NCI-H345 treated with DMSO at 0.1 percent for 48 hours (cell line): ENCODE measurements around the gene HTR3E.

Experiments used
- DNase-seq: peaks from one replicate; lab custom pipeline; 2025; ENCODE audit not compliant: unreplicated experiment; lab: John Stamatoyannopoulos, UW

The HTR3E gene

DNA sequence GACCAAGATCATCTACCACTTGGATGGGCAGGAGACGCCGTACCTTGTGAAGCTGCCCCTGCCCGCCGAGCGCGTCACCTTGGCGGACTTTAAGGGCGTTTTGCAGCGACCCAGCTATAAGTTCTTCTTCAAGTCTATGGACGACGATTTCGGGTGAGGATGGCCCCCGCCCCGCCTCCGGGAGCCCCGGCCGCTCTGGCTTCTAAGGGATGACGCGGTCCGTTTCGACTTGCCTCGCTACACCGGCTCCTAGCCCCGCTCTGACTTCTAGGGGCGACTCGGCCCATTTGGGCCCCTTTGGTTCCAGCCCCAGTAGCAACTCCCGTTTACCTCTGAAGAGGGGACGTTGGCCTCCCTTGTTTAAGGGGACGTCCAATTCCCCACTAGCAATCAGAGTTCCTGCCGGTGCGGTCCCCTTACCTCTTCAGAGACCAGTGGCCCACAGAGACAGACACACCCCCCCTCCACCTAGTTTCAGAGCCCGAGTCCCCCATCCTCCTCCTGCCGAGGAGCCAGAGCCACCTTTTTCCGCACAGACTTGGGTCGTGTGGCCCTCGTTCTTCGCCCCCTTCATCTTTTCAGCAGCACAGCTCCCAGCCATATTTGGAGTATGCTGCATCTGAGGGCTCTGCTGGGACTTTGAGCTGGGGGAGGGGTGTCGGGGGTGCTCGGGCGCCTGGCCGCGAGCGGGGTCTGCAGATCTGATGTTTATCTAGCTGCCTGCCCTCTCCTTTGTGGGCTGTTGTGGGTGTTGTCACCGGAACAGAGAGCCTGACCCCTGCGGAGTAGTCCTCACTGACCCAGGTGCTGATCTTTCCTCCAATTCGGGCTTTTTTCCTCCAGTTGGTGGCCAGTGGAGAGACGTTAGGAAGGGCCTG is 59.0 kb downstream of the HTR3E start:
- no peak for DNase-seq

DNA sequence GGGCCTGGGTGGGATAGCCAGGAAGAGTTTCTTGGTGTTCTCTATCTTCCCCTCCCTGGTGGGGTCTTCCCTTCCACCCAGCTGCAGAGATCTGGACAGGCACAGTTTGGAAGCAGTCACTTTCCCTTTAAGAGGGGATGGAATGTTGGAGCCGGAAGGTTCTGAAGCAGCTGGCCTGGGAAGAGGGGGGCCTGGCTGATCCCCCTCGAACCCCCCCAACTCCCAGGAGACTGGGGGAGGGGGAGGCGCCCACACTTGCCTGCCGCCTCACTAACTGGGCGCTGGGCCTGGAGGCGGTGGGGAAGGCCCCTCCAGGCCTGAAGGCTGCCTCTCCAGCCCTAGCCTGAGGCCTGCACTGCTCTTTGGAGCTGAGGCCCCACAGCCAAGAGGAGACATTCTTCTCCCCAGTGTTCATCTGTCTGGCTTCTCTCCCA is 59.7 kb downstream of the HTR3E start:
- no peak for DNase-seq
